ENCODE data around the gene CNKSR3.
A peak's percentile ranks its signal among the peaks of the same experiment; 100 is the strongest.

CNKSR3 gene

DNA sequence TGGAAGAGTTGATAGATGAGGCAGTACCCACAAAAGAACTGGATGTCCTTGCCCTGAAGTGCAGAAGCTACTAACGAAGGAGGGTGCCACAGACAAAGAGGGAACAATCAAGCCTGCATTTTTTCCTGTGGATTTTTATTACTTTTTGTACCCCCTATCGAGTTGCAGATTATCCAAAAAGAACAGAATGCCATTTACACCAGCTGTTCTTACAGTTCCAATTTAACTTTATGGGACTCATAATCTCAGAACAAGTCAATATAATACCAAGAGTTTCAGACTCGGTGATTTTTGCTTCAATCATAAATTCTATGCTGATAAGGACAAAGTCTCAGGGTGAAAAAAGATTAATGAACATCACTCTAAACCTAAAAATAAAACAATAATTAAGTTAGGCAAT, 4.0 kb upstream of the CNKSR3 start:
- no peaks in the 10 kb centered on the region for H3K9me3 Mint-ChIP-seq
- H3K4me3 Mint-ChIP-seq = no peak overlapping the region
- peaks cover 33% of the 10 kb centered on the region for H3K27me3 Mint-ChIP-seq (ENCODE audit: low read depth)
- H3K36me3 Mint-ChIP-seq (ENCODE audit: low read depth) = no peaks in the 10 kb centered on the region
- H3K27ac Mint-ChIP-seq = no peak overlapping the region
- H3K4me1 Mint-ChIP-seq (ENCODE audit: low read depth) = peaks cover 4% of the 10 kb centered on the region

DNA sequence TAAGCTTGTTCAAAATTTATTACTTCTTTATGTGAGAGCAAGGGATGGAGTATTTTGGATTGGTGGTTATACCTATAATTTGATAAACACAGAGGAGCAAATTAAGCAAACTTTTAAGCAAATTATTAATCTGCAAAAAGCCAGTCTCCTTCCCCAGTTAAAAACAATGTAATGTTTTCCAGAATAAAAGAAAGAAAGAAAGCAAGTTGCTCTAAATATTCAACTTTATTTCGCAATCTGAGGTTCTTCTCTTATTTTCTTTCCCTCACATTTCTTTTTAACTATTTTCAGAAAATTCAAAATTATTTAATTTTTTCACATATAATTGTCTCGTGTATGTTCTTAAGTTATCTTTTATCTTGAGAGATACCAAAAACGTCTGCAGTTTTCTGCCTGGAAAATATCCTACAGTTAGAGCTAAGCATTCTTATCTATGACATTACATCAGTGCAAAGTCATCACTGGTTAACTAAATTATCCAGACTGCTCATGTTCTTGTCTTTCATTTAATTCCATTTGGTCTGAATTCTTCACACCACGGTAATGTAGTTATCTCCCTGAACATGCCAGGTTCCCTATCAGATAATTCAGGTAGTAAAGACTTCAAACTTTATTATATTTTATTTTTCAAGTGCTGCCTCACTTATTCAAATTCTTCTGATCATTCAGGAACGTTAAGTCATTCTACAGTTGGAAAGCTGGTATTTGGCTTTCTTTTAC, 3.3 kb upstream of the CNKSR3 start:
- H3K27ac Mint-ChIP-seq = no peak overlapping the region
- no peaks in the 10 kb centered on the region for H3K36me3 Mint-ChIP-seq (ENCODE audit: low read depth)
- H3K4me1 Mint-ChIP-seq (ENCODE audit: low read depth) = peaks cover 4% of the 10 kb centered on the region
- peaks cover 37% of the 10 kb centered on the region for H3K27me3 Mint-ChIP-seq (ENCODE audit: low read depth)
- no peak overlapping the region for H3K4me3 Mint-ChIP-seq
- H3K9me3 Mint-ChIP-seq = no peaks in the 10 kb centered on the region

DNA sequence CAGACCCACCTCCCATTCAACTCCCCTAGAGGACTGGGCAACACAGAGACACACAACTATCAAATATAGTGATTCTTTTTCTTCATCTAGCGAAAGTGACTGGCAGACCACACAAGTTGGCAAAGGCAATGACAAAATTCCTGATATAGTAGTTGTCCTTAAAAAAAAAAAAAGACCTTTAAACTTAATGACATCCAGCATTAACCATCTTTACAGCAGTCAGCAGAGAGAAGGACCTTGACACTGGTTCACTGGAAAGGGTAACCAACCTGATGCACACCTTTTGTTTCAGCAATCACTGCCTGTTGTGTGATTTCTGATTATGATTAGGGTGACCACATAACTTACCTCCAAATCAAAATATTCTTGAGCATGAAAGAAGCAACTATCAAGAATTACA, 1.7 kb upstream of the CNKSR3 start:
- H3K4me1 Mint-ChIP-seq (ENCODE audit: low read depth) = peaks cover 4% of the 10 kb centered on the region
- peak overlapping the region; percentile 29 for H3K4me3 Mint-ChIP-seq
- H3K27me3 Mint-ChIP-seq (ENCODE audit: low read depth) = peaks cover 50% of the 10 kb centered on the region
- no peaks in the 10 kb centered on the region for H3K9me3 Mint-ChIP-seq
- H3K36me3 Mint-ChIP-seq (ENCODE audit: low read depth) = no peaks in the 10 kb centered on the region
- no peak overlapping the region for H3K27ac Mint-ChIP-seq

DNA sequence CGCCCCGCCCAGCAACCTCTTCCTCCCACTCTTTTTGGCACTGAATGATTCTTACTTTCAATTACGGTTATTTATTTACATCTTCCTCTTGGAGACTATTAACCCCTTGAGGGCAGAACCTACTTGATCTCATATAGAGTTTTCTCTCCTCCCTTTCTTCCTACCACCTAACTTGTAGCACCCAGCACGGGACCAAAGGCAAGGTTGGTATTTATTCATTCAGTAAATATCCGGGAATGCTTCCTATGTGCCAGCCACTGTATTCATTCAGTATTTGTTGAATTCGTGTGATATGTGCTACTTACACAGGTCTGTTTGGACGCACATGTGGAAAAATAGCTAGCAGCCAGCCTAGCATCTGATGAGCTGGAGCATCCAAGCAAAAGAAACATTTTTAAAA, 1.3 kb upstream of the CNKSR3 start:
- no peaks in the 10 kb centered on the region for H3K9me3 Mint-ChIP-seq
- peaks cover 4% of the 10 kb centered on the region for H3K4me1 Mint-ChIP-seq (ENCODE audit: low read depth)
- no peak overlapping the region for H3K27ac Mint-ChIP-seq
- no peaks in the 10 kb centered on the region for H3K36me3 Mint-ChIP-seq (ENCODE audit: low read depth)
- peaks cover 54% of the 10 kb centered on the region for H3K27me3 Mint-ChIP-seq (ENCODE audit: low read depth)
- H3K4me3 Mint-ChIP-seq = peak overlapping the region; percentile 29

DNA sequence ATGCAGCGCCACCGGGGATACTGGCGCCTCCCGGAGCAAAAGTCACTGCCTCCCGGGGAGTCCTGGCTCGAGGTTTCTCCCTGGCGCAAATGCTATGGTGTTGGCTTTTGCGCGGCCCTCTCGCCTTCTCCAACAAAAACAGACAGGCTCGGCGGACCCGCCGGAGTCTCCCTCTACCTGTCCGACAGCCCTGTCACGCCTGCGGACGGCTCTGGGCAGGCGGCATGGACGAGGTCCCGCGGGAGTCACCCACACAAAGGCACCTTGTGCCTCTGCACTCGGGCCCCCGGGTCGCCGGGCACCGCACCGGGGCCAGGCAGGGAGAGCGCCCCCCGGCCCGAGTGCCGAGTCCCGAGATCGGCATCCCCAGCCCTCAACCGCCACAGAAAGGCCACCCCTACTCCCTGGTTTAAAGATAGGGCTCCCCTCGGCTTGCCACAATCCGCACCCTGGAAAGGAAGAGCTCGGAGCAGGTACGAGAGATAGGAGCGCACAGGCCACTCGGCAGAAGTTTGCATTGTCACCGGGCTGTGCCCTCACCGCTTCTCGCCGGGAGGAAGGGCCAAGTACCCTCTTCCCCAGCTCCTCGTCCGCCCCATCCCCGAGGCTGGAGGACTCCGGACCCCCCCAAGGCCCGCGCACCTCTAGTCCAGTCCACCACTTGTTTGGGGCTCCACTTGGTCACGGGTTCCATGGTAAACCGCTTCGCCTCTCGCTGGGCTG, 903 bp downstream of the CNKSR3 start:
- H3K27ac Mint-ChIP-seq = no peak overlapping the region
- H3K9me3 Mint-ChIP-seq = no peaks in the 10 kb centered on the region
- H3K36me3 Mint-ChIP-seq (ENCODE audit: low read depth) = no peaks in the 10 kb centered on the region
- H3K4me1 Mint-ChIP-seq (ENCODE audit: low read depth) = peaks cover 4% of the 10 kb centered on the region
- peaks cover 61% of the 10 kb centered on the region for H3K27me3 Mint-ChIP-seq (ENCODE audit: low read depth)
- no peak overlapping the region for H3K4me3 Mint-ChIP-seq

DNA sequence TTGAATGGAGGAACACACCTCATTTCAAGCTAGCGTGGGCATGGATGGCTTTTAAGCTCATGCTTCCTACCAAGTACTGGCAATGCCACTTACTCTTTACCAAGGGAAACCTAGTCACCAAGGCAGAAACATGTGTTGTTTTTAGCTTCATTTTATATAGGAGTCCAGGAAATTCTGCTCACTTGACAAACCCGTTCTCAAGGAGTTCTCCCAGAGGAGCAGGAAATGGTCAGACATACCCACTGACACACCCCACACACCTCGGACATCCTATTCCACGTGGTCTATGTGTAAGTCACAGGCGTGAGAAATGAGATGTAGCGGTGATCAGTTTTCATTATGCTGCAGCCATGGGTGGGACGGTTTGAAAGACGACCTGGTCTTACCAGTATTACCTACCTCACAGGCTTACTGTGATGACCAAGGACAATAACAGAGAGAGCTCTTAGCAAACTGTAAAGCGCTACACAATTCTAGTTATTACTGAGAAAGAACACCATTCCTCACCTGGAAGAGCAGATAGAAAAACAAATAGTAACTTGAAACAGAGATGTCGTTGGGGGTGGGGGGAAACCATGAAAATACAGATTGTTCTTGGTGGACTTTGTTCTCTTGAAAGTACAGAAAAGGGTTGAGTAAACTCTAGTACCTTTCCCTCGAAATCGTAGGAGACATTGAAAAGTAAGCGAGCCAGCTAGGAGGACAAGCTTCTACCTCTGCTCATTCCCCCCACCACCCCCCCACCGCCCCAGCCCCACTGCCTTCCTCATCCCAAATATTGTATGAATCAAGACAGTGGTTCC, 1.7 kb downstream of the CNKSR3 start:
- H3K27me3 Mint-ChIP-seq (ENCODE audit: low read depth) = peaks cover 61% of the 10 kb centered on the region
- no peak overlapping the region for H3K27ac Mint-ChIP-seq
- no peaks in the 10 kb centered on the region for H3K9me3 Mint-ChIP-seq
- no peaks in the 10 kb centered on the region for H3K36me3 Mint-ChIP-seq (ENCODE audit: low read depth)
- peaks cover 4% of the 10 kb centered on the region for H3K4me1 Mint-ChIP-seq (ENCODE audit: low read depth)
- no peak overlapping the region for H3K4me3 Mint-ChIP-seq

DNA sequence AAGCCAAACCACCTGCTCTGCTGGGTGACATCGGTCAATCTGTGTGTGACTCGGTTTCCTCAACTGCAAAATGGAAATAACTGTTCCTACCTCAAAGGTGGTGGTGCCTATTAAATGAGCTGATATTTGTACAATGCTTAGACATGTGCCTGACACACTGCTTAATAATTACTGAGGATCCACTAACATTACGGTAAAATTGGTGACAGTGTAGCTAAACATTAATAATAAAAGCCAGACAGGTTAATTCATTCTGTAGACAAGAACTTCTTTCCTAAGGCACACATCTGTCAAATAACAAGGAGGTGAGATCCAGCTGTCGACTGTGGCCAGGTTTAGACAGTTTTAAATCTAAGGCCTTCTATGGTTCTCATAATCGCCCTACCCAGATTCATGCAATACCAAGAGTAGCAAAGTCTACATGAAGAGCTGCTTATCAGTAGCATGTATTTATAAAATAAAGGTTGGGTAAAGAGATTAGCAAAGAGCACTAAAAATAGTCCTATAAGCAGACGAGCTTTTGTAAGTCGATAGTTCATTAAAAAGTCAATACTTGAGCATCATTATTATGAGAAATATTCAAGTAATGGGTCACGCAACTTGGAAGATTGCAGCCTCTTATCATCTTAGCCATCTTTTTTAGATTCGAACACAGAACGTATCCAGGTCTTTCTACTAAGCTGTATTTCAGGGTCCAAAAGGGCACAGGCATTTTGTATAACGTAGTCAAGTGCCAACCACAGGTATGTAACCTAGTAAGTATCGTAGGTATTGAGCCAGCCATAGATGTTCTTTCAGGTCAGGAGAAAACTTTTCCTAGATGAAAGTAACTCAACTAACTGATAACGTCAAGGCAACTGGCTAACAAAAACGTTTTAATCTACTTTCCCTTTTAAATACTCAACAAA, 3.2 kb downstream of the CNKSR3 start:
- no peaks in the 10 kb centered on the region for H3K9me3 Mint-ChIP-seq
- H3K4me1 Mint-ChIP-seq (ENCODE audit: low read depth) = peaks cover 4% of the 10 kb centered on the region
- no peak overlapping the region for H3K4me3 Mint-ChIP-seq
- H3K27me3 Mint-ChIP-seq (ENCODE audit: low read depth) = peaks cover 51% of the 10 kb centered on the region
- no peak overlapping the region for H3K27ac Mint-ChIP-seq
- H3K36me3 Mint-ChIP-seq (ENCODE audit: low read depth) = no peaks in the 10 kb centered on the region

DNA sequence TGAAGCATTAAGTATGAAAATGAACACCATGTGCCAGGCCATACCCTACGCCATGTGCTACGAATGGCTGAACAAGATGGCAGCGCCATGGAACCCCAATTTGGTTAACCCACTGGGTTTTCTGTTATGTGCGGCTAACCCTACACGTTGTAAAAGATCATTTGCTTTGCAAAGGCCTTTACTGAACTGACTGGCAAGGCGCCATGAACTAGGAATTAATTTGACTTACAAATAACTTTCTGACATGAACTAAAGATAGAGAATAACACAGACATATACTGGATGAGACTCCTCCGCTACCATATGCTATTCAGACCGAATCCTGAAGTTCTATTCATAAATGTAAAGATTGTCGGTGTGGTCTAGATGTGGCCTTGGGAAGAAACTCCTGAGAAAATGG, 3.9 kb downstream of the CNKSR3 start:
- no peak overlapping the region for H3K27ac Mint-ChIP-seq
- no peak overlapping the region for H3K4me3 Mint-ChIP-seq
- H3K36me3 Mint-ChIP-seq (ENCODE audit: low read depth) = no peaks in the 10 kb centered on the region
- H3K27me3 Mint-ChIP-seq (ENCODE audit: low read depth) = peaks cover 44% of the 10 kb centered on the region
- H3K9me3 Mint-ChIP-seq = no peaks in the 10 kb centered on the region
- peaks cover 4% of the 10 kb centered on the region for H3K4me1 Mint-ChIP-seq (ENCODE audit: low read depth)

DNA sequence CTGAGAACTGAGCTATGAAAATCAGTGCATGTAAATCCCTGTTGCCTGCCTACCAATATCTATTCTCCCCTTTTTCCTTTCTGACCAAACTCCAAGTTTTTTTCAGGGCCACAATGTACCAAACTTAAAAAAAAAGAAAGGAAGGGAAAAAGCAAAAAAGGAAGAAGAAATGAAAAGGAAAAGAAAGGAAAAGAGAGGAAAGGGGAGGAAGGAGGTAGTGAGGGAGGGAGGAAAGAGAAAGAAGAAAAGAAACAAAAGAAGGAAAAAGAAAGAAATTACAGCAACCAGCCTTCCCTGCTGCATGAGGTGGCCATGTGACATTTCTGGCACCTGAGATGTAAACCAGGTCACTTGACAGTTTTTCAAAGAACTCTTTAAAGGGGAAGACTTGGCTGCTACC, 4.4 kb downstream of the CNKSR3 start:
- H3K36me3 Mint-ChIP-seq (ENCODE audit: low read depth) = no peaks in the 10 kb centered on the region
- peaks cover 4% of the 10 kb centered on the region for H3K4me1 Mint-ChIP-seq (ENCODE audit: low read depth)
- H3K27ac Mint-ChIP-seq = no peak overlapping the region
- H3K4me3 Mint-ChIP-seq = no peak overlapping the region
- no peaks in the 10 kb centered on the region for H3K9me3 Mint-ChIP-seq
- peaks cover 40% of the 10 kb centered on the region for H3K27me3 Mint-ChIP-seq (ENCODE audit: low read depth)

DNA sequence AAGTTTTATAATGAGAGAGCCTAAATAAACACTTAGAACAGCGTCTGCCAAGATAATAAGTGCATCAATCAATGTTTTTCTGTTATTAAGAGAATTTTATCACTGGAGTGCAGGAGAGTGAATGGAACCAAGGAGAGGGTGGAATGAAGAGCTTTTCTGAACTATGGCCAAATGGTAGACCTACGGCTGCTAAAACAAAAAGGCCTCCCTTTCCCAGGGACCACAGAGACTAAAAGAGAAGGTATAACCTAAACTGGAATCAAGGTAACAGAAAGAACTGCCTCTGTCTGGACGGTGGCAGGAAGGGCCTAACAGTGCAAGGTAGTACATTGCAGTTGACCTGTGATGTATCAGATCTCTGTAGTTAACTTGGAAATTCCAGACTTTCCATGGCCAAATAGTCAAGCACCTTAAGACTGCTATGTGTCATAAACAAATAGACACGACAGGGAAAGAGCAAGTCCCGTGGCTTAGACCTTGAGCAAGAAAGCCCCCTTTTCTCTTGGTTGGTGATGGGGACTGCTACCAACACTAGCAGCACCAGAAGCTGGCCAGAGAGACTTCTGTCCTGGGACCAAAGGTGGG, 5.5 kb downstream of the CNKSR3 start:
- Mint-ChIP-seq H3K27me3 (ENCODE audit: low read depth) (peaks cover 35% of the 10 kb centered on the region), H3K36me3 (ENCODE audit: low read depth) (no peaks in the 10 kb centered on the region)

DNA sequence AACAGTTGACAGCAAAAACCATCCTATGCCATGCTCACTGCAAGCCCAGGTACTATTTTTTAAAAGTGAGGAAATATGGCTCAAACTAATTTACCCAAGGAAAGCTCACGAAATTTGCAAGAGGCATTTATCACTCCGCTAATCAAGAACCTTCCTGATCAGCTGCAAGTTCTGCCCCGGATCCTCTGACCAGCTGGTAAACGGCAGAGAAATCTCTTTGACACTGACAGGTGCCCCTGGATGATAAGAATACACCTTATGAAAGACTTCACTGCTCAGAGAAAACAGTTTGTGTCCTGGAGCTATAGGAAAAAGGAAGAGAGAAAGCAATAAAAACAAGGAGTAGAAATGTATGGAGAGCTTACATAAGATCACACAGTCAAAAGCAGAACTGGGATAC, 6.4 kb downstream of the CNKSR3 start:
- Mint-ChIP-seq H3K27me3 (ENCODE audit: low read depth) (peaks cover 28% of the 10 kb centered on the region), H3K4me1 (ENCODE audit: low read depth) (no peaks in the 10 kb centered on the region), H3K36me3 (ENCODE audit: low read depth) (no peaks in the 10 kb centered on the region), H3K9me3 (no peaks in the 10 kb centered on the region), H3K27ac (no peak overlapping the region), H3K4me3 (no peak overlapping the region)

More for the DNA sequence above, 5.5 kb downstream of the CNKSR3 start:
- H3K27ac Mint-ChIP-seq = no peak overlapping the region
- no peaks in the 10 kb centered on the region for H3K4me1 Mint-ChIP-seq (ENCODE audit: low read depth)
- no peak overlapping the region for H3K4me3 Mint-ChIP-seq
- no peaks in the 10 kb centered on the region for H3K9me3 Mint-ChIP-seq

DNA sequence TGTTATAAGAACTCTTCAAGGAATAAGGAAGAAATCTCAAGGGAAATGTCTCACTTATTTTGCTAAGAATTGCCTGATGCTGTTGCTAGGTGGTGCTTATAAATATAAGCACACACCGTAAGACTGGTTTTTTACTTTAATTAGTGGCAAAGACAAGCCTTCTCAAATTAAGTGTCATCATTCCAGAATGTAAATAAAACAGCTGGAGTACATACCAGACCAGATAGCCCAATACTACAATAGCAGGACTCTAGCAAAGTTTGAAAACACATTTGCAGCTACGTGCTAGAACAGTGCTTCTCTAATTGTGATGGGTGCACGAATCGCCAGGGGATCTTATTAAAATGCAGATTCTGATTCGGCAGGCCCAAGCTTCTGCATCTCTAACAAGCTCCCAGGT, 6.8 kb downstream of the CNKSR3 start:
- Mint-ChIP-seq H3K27ac (no peak overlapping the region), H3K4me3 (no peak overlapping the region), H3K9me3 (no peaks in the 10 kb centered on the region), H3K4me1 (ENCODE audit: low read depth) (no peaks in the 10 kb centered on the region), H3K36me3 (ENCODE audit: low read depth) (no peaks in the 10 kb centered on the region), H3K27me3 (ENCODE audit: low read depth) (peaks cover 23% of the 10 kb centered on the region)

DNA sequence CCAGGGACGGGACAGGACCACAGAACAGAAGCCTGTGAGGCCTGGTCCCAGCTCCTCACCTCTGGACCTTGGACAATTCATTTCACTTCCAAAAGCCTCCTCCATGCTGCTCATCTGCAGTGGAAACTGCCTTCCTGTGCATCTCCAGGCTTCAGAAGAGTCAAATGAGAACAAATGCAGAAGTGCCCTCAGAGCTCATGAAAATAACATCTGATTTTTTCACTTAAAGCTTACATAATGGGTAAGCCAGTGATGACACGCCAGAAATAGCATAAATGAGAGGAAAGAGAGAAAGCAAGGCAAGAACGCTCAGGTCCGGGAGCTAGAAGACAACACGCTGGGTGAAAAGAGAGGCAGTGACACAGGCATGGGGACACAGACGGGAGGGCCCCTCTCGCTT, 7.9 kb downstream of the CNKSR3 start:
- Mint-ChIP-seq H3K4me1 (ENCODE audit: low read depth) (no peaks in the 10 kb centered on the region), H3K4me3 (no peak overlapping the region), H3K27me3 (ENCODE audit: low read depth) (peaks cover 14% of the 10 kb centered on the region), H3K9me3 (no peaks in the 10 kb centered on the region), H3K27ac (no peak overlapping the region), H3K36me3 (ENCODE audit: low read depth) (no peaks in the 10 kb centered on the region)

DNA sequence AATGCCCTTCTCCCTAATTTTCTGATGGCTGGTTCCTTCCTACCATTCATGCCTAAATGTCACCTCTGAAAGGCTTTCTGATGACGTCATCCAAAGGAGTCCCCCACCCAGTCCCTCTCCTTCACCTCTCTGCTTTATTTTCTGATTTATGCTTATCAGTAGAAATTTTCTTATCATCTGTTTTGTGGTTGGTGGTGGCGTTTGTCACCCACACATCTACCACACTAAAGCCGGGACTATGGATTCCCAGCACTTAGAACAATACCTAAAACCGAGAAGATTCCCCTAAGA, 9.0 kb downstream of the CNKSR3 start:
- H3K27ac Mint-ChIP-seq = no peak overlapping the region
- no peaks in the 10 kb centered on the region for H3K9me3 Mint-ChIP-seq
- no peak overlapping the region for H3K4me3 Mint-ChIP-seq
- no peaks in the 10 kb centered on the region for H3K4me1 Mint-ChIP-seq (ENCODE audit: low read depth)
- no peaks in the 10 kb centered on the region for H3K36me3 Mint-ChIP-seq (ENCODE audit: low read depth)
- H3K27me3 Mint-ChIP-seq (ENCODE audit: low read depth) = peaks cover 5% of the 10 kb centered on the region

All from T-helper 1 cell treated with Interleukin-12 subunit alpha and Interleukin-12 subunit beta and Interleukin-4 antibody, amounts not matched to agents 30 μg/mL and 1 μg/mL, for 36 hours (primary cell).